Measurements from ENCODE around the gene HMGXB3. TPM values are rescaled to one million over a fixed set of nuclear protein-coding genes. Genes with fewer than 3 reads are reported as not detected.
A peak's percentile ranks its signal among the peaks of the same experiment; 100 is the strongest.

HMGXB3 gene
- polyA plus RNA-seq, 4 donors: 25.9 to 40.4 (median 33.3) TPM

DNA sequence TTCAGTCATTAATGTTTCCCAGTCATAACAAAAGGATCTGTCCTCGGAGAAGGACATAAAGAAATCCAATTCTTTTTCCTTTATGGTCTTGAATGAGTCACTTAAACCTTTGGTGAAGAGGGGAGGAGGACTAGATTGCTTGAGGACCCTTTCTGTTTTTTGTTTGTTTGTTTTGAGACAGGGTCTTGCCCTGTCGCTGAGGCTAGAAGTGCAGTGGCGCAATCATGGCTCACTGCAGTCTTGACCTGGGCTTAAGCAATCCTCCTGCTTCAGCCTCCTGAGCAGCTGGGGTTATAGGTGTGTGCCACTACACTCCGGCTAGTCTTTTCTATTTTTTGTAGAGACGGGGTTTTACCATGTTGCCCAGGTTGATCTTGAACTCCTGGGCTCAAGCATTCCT lies 12.4 kb upstream of the HMGXB3 start:
- DNase-seq (ENCODE audit: low read depth in 4 of 4, low spot score in 2 of 4): no peak

DNA sequence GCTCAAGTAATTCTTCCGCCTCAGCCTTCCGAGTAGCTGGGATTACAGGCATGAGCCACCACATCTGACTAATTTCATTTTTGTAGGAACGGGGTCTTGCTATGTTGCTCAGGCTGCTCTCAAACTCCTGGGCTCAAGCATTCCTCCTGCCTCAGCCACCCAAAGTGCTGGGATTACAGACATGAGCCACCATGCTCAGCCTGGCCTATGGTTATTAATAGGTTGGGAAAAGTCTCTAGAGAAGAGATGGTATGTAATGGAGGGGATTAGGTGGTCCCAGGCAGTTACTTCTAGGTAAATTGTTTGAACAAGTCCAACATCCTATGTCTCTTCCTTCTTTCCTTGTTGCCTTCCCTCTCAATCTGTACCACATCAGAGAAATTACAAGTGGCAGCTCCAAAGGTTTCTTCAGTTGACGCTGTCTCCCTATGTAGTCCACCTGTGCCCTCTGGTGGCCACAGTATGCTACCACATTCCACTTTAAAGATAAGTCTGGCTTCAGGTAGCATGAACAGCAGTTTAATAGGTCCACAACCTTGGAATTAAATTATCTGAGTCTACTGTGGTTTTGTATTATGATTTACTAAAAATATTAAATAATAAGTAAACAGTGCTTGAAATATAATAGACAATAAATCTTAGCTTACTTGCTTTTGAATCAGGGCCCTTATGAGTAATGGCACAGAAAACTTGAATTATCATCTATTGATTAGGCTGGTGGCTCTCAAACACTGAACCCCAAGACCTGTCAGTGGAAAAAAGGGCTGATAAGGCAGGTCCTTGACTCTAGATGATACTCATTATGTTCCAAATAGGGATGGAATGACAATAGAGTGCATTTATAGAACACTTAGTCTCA lies 9.8 kb upstream of the HMGXB3 start:
- DNase-seq (ENCODE audit: low read depth in 4 of 4, low spot score in 2 of 4): peak in 3 of 4 donors; percentile 46 to 73 (median 49)

DNA sequence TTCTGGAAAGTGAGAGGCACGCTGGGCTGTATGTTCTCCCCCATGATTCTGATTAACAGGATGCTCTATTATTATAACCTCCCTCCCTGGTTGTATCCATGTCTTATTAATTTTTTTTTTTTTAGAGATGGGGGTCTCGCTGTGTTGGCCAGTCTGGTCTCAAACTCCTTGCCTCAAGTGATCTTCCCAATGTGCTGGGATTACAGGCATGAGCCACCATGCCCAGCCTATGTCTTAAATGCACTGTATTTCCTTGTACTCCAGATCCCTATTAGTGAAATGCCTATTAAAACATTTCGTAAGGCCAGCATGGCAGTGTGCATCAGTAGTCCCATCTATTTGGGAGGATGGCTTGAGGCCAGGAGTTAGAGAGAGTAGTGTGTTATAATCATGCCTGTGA lies 7.1 kb upstream of the HMGXB3 start:
- no peak for DNase-seq (ENCODE audit: low read depth in 4 of 4, low spot score in 2 of 4)

- DNase-seq (ENCODE audit: low read depth in 4 of 4, low spot score in 2 of 4): no peak
These were observed 4.9 kb upstream of the HMGXB3 start for GRCh38 chr5:149995385-149996204.

- DNase-seq (ENCODE audit: low read depth in 4 of 4, low spot score in 2 of 4): no peak
These were observed 4.2 kb upstream of the HMGXB3 start for GRCh38 chr5:149996205-149996890.

GRCh38 chr5:149998281-149998680 lies 2.3 kb upstream of the HMGXB3 start:
- no peak for DNase-seq (ENCODE audit: low read depth in 4 of 4, low spot score in 2 of 4)

GRCh38 chr5:149999359-149999758 lies 1.2 kb upstream of the HMGXB3 start:
- DNase-seq (ENCODE audit: low read depth in 4 of 4, low spot score in 2 of 4): no peak

DNA sequence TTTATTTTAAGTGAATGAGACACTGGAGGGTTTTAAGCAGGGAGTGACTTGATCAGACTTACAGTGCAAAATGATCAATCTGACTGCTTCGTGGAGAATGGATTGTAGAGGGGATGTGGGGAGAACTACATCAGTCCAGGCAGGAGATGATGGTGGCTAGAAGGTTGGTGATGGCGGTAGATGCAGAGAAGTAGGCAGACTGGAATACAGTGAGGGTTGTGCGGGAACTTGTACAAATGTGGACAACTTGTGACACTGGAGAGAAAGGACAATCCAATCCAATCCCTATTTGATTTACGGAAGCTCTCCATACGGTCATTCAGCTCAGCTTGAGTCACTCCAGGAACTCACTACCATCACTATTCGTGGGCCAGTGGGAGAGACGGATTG lies 678 bp upstream of the HMGXB3 start:
- no peak for DNase-seq (ENCODE audit: low read depth in 4 of 4, low spot score in 2 of 4)

DNA sequence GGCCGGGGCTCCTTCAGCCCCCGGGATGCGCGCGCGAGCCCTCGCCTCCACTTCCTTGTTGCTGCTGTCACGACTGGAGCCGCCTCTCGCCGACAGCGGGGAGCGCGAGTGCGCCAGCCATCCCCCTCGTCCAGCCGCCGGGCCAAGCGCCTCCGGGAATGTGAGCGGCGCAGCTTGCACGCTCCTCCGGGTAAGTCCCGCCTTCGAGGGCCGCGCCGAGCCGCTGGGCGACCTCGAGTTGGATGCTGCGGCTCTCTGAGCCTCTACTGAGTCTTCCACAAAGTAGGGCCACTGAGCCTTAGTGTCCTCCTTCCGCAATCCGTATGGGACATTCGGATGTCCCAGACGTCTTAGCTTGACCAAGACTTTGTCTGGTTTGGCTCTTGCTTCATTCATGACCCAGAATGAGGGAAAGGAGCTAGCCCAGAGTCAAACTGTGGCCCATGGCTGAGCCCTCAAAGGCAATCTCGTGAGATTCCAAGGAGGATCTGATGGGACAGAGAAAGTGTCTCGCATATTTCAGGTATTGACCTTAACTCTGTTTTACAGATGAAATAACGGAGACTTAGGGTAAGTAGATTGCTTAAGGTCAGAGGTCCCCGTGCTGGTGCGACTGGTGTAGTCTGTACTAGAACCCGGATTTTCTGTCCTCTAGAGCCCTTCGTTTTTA lies 586 bp downstream of the HMGXB3 start:
- DNase-seq (ENCODE audit: low read depth in 4 of 4, low spot score in 2 of 4): no peak

DNA sequence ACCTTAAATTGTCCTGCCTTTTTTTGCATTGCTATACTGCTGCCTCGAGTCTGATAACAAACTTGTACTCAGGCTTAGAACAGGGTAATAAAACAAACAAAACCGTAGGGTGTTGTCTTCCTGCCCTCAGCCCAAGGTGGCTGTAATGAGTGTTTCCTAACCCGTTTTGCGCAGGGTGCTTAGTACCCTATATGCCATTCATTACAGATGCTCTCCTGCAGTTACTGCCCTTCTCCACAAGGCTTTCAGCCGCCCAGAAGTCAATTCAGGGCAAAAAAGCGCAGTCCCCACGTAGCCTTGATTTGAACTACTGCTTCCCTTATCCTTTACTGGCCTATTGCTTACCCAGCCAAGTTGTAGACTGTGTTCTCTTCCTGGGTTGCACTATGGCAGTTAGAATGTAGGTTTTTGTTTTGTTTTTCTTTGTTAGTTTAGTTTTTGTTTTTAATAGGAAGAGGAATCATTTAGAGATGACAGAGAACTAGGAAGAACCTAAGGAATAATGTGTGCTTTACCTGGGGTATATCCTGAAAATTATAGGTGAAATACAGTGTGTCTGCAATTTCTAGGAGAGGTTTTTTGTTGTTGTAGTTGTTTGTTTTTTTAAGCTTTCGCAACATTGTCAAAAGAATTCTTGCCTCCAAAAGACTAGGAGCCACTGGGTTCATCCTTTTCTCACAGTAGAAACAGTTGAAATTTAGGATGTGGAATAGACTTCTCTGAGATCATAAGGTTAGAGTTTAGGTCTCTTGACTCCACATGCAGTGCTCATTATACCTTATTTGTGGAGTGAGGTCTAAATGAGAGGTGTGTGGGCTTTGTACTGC lies 1.3 kb downstream of the HMGXB3 start:
- DNase-seq (ENCODE audit: low read depth in 4 of 4, low spot score in 2 of 4): no peak

DNA sequence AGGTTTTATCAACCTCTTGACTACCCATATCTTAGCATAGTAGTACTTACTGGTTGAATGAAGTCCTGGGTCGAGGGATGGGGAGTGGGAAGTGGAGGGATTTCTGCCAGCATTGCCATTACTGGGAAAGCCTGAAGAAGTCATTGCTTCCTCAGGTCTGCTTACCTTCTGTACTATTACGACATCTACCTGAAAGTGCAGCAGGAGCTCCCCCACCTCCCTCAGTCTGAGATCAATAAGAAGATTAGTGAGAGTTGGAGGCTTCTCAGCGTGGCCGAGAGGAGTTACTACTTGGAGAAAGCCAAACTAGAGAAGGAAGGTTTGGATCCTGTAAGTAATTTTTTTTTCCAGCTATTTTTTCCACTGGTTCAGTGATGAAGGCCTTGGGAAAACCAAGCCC lies 5.8 kb downstream of the HMGXB3 start:
- no peak for DNase-seq (ENCODE audit: low read depth in 4 of 4, low spot score in 2 of 4)

- no peak for DNase-seq (ENCODE audit: low read depth in 4 of 4, low spot score in 2 of 4)
These were observed 6.5 kb downstream of the HMGXB3 start for GRCh38 chr5:150007050-150007449.

- DNase-seq (ENCODE audit: low read depth in 4 of 4, low spot score in 2 of 4): no peak
These were observed 9.3 kb downstream of the HMGXB3 start for GRCh38 chr5:150009671-150010387.

DNA sequence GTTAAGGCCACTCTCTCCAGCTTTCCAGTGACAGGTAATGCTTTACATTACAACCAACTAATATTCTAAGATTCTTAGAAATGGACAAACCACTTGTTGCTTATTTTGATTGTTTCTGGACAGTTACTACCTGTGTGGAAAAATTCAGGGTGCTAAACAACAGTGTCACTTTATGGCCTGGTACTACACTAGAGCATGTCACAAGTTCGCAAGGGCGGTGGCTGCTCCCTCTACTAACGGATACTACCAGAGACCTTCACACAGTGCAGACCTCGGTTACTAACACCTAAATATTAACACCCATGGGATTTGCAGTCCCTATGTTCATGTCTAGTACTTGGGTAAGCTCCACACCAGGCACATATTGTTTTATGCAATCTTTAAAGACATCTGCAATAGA lies 13.4 kb downstream of the HMGXB3 start:
- DNase-seq (ENCODE audit: low read depth in 4 of 4, low spot score in 2 of 4): no peak

DNA sequence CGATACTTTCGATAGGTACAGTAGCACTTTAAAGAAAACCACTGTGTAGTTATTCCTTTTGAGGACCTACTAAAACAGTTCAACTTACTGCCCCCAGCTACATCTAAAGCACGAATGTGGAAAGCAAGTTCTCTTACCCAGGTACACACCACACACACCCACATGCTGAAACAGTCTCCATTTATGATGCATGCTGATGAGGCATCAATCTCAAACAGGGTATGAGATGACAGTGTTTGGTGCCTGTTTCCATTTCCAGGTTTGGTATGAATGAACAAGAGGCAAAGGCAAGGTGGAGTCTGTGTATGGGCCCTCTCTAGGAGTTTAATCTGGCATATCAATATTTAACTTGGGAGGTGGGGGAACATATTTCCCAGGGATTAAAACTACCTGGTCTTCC lies 13.9 kb downstream of the HMGXB3 start:
- no peak for DNase-seq (ENCODE audit: low read depth in 4 of 4, low spot score in 2 of 4)

DNA sequence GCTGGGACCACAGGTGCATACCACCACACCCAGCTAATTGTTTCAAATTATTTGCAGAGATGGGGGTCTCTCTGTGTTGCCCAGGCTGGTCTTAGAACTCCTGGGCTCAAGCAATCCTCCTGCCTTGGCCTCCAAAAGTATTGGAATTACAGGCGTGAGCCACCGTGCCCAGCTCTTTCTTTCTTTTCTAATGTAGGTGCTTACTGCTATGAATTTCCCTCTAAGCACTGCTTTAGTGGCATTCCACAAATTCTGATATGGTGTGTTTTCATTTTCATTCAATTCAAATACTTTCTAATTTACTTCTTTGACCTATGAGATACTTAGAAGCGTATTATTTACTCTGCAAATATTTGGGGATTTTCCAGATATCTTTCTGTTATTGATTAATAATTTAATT lies 14.9 kb downstream of the HMGXB3 start:
- no peak for DNase-seq (ENCODE audit: low read depth in 4 of 4, low spot score in 2 of 4)

GRCh38 chr5:150016537-150016936 lies 16.0 kb downstream of the HMGXB3 start:
- DNase-seq (ENCODE audit: low read depth in 4 of 4, low spot score in 2 of 4): no peak

DNA sequence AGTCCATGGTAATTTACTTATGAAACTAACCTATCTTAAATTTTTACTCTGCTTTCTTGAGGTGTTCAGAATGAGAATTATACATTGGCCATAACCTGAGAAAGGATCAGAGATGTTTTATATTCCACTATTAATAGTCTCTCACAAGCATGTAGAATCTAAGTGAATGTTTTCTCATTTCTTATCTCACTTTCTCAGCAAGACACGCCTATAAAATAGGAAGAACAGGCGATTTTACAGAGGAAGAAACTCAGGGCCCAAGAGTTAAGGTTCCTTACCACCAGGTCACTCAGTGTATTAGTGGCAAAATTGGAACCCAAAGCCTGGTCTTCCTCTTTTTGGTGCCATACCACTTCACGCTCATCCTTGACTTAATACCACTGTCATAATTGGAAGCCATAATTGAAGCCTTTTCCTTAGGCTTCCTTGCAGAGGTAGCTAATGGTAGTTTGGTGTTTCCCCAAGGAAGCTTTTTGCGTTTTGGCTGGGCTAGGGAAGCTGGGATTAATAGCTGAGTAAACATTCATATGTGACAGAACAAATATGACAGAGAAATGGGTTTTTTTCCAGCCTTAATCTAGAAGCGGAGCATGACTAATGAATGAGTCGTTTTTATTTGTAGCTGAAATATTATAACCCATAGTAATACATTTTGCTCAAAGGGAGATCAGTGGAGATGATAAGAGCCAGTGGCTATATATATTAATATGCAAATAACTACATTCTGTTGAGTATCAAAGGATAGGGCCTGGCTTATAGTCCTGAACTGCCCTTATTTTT lies 16.9 kb downstream of the HMGXB3 start:
- no peak for DNase-seq (ENCODE audit: low read depth in 4 of 4, low spot score in 2 of 4)
